NCI-H128 (cell line): ENCODE measurements around the gene SH3RF3.
"Not testable (repeated sequence)": the region's sequence is repeated elsewhere in the genome, so short reads cannot be mapped to it uniquely, and the experiment has no call there.

ENCODE experiments used
- DNase-seq: peaks from one replicate; lab custom pipeline; 2025; ENCODE audit not compliant: unreplicated experiment; lab: John Stamatoyannopoulos, UW

The SH3RF3 gene

GRCh38 chr2:109155553-109156451 lies 26.8 kb downstream of the SH3RF3 start:
- DNase-seq: no peak

DNA sequence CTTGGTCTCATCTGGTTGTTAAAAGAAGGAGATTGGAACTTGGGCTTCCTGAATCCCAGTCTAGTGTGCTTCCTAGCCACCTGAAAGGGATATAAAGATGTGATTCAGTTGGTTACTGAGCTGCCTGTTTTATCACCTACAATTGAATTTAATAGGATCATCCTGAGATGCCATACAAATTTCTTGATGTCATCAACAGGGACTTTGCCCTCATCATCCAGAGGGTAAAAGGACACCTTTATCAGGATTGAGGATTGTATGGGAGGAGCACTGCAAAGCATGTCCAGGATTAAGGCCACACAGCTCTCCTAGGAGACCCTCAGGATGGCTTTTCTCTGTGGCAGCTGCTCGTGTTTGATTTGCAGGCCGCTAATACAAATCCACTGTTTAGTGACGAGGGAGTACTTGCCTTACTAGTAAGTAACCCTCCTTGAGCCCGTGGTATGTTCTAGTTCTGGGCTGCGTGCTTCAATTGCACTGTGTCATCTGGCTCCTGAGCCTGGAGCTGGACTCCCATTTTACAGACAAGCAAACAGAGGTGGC lies 28.6 kb downstream of the SH3RF3 start:
- DNase-seq: no peak

DNA sequence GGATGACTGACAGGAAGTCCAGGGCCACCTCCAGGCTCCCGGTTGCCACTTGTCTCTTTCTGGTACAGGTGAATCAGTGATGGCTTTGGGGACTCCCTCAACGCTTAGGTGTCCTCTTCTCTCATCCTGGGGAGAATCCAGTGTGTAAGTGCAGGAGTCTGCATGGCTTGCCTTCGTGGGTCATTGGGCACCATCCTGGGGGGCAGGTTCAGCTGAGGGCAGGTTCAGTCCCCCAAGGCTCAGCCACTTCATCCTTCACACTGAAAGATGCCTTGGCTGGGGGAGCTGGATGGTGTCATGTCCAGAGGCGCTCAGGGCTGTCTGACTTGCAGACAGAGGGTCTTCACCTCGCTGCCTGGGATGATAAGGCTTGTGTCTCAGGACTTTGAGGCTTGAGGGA lies 29.2 kb downstream of the SH3RF3 start:
- no peak for DNase-seq

DNA sequence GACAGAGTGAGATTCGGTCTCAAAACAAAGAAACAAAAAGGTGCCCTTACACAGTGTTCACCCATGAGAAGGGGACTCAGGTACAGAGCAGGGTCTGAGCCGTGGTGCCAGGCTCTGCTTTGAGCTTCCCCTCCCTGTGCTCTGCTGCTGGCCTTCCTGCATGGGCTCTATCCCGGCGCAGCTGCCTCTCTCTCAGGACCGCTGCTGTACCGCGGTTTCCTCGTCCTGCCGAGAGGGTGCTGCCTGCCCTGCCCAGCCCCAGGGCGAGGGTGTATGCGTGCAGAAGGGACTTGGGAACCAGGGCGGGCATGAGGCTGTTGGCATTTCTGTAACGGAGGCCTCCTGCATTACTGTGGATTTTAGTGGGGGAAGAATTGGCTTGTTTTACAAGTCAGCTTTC lies 30.1 kb downstream of the SH3RF3 start:
- no peak for DNase-seq

DNA sequence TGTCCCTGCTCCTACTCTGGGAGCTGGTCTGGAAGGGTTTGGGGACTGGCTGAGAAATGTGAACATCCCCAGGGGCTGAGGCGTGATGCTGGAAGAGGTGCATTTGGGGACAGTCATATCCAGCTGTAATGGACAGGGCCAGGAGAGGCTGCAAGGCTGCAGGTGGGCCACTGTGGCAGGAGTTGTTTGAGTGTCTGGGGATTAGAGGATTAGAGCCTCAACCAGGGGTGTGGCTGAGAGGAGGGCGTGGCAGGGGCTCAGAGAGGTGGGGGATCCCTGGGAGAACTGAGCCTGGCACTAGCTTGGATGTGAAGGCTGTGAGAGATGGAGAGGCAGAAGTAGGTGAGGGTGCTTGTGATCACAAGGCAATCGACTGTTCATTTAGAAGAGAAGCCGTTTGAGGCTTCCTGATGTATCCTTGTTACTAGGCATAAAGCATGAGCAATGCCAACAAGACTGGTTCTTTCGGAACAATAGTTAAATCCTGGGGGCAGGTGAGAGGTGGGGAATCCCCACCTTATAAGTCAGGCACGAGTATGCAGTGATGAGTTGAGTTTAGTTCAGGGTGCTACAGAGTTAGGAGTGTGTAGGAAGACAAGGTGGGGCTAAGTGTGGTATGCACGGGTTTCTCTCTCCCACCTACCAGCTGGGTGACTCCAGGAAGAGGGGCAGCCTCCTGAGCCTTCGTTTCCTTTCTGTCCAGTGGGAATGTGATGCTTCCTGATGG lies 31.9 kb downstream of the SH3RF3 start:
- no peak for DNase-seq

GRCh38 chr2:109162367-109162766 lies 33.4 kb downstream of the SH3RF3 start:
- not testable (repeated sequence) for DNase-seq

DNA sequence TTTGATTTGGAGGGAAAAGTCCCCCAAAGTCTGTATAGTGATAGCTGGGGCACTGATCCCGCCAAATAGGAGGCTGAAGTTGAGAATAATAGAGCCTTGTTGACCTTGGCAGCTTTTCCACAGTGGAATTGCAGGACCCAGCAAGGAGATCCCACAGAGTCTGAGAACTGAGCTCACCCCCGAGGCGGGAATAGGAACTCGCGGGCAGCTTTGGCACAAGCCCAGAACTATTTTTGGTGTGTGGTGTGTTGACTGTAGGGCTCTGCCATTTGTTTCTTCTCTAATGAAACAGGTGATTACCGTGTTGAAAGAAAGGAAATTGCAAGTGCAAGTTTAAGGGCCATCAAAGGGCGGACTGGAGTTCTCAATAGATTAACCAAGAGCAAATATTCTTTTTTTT lies 34.0 kb downstream of the SH3RF3 start:
- DNase-seq: peak; percentile 9

DNA sequence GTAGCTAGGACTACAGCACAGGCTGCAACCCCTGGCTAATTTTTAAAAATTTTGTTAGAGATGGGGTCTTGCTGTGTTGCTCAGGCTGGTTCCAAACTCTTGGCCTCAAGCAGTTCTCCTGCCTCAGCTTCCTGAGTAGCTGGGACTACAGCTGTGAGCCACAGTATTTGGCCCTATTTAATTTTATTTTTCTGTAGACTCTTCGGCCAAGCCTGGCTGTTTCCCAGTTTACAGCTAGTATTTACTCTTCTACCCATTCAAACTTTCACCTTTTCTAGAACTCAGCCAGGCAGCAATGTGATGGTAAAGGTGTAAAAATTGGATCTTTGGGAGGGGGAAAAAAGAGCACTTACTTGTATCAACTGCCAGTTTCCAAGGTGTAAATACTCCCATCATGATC lies 35.3 kb downstream of the SH3RF3 start:
- DNase-seq: no peak

- no peak for DNase-seq
Measured at GRCh38 chr2:109164739-109165221, 35.8 kb downstream of the SH3RF3 start.

DNA sequence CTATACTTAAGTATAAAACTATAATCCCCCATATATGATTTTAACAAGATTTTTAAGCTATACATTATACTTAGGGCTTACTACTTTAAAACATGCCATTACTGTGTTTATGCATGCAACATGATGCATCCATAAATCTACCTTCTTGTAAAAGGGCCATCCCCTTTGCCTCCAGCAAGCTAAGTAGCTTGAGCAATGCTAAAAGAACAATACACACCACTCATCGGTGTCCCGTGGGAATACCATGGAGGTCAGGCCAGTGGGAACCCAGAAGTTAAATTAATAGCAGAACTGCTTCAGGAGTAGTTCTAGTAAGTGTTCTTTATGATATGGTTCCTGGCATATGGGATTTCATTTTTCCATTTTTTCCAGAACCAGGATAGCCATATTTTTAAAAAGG lies 37.8 kb downstream of the SH3RF3 start:
- DNase-seq: no peak

GRCh38 chr2:109168086-109168485 lies 39.1 kb downstream of the SH3RF3 start:
- no peak for DNase-seq

- no peak for DNase-seq
Measured at GRCh38 chr2:109168716-109169115, 39.7 kb downstream of the SH3RF3 start.

DNA sequence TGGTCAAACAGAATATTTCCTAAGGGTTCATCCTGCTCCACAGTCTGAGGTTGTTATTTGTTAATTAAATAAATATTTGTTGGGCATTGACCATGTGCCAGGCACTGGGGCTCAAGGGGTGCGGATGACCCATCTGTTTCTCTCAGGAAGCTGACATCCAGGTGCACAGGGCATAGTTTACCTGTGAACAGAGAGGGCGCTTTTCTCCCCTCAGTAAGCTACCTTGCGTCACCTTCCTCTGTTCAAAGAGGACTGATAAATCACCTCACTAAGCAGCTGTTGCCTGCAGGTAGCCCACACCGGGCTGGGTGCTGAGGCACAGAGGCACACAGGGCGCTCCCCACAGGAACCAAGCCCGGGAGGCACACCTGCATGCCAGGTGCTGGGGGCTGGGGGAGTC lies 41.6 kb downstream of the SH3RF3 start:
- no peak for DNase-seq

DNA sequence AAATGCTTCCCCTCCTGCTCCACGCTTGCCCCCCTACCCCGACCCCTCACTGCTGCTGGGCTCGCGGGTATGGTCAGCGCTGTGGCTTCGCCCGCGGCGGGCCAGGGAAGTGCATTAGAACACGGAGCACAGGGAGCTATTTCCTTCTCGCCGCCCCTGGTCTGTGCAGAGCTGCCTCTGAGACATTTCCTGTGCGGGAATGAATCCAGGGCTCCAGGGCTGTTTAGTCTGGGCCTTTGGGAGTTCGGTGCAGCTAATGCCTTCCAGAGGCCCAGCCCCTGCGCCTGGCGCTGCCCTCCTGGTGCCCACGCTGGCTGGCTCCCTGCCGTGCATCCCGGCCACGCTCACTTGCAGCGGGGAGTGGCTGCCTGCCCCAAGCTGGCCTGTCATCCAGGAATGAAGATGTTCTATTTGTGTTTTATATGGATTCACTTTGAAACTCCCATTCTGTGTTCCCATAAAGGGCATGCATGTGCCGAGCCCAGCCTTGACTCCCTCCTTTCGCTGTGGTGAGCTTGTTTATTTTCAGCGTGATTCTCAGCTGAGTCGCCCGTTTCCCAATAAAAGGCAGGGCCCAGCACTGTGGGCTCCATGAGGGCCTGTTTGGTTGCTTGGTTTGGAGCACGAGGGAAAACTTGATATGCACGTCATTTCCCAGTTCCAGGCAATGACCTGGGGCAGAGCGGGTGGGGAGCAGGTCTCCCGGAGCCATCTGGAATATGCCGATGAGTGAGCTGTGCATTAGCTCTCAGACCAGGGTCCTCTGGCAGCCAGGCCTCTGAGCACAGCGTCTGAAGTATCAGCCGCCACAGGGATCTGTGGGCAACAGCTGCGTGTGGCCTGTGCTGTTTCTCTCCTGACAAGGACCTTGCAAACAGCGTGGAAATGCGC lies 42.7 kb downstream of the SH3RF3 start:
- DNase-seq: no peak

- DNase-seq: no peak
Measured at GRCh38 chr2:109172556-109173105, 43.6 kb downstream of the SH3RF3 start.

GRCh38 chr2:109173311-109174171 lies 44.5 kb downstream of the SH3RF3 start:
- no peak for DNase-seq

DNA sequence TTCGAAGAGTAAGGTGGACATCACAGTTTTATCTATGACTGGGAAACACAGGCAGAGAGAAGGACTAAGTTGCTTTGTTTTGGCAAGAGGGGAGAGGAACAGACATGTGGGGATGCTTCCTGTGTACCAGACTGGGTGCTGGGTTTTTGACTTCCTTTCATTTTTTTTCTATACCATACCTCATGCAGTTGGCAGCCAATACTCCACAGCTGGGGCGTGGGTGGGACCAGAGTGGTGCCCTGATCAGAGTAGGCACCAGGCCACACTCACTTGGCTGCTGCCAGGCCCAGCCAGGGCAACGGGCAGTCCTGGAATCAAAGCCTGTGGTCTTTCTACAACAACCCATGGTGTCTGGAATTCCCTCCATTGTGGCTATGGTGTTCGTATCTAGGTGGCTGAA lies 45.2 kb downstream of the SH3RF3 start:
- no peak for DNase-seq

DNA sequence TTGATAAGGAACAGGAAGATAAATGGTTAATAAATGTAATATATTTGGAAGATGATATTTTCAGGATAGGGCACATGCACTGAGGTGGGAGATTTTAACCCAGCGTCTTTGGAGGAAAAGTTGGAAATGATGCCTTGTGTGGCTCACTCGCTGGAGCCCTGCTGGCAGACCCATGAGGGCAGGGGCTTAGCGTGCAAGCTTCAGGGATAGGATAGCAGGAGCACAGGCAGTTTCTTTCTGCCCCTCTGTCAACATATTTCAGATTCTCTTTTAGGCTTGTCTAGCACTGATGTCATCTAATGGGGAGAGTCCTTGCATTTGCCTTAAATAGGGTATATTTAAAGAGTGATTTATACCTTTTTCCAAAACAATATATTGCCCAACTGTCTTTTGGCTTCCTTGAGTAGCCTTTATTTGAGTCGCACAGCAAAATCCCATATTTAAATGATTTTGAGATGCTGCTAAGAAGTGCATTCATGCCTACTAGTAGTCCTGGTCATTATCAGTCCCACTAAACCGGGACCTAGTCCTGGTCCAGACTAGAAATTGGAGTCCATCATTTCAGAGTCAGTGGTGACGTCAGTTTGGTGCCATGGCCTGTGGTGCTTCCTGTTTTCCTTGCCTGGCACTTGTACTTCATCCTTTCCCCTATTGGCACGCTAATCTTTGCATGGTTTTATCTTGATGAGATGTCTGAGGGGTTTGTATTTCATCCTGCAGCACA lies 45.8 kb downstream of the SH3RF3 start:
- DNase-seq: no peak

GRCh38 chr2:109175350-109175678 lies 46.3 kb downstream of the SH3RF3 start:
- DNase-seq: no peak
